Measurements from ENCODE around the gene MAP3K2.
A peak's percentile ranks its signal among the peaks of the same experiment; 100 is the strongest.

MAP3K2 gene

DNA sequence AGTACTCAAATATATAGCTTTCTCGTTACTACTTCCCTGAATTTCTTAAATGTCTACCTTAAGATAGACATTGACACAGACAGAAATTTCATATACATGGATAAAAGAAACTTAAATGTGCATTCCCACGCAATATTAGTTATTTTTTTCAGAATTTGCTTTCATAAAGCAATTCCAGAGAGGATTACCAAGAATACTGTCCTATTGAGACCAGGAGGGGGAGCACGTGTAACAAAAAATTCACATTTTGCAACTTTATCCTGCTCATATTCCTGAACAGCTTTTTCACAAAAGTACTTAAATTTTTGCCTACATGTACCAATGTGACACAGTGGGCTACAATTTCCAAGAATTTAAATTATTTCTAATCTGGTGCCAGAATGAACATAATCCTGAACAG, 63.1 kb downstream of the MAP3K2 start:
- Mint-ChIP-seq H3K4me1 (peaks cover 7% of the 10 kb centered on the region), H3K4me3 (no peak overlapping the region), H3K27me3 (no peaks in the 10 kb centered on the region), H3K27ac (no peak overlapping the region), H3K9me3 (peaks cover 5% of the 10 kb centered on the region), H3K36me3 (peaks cover 23% of the 10 kb centered on the region)

DNA sequence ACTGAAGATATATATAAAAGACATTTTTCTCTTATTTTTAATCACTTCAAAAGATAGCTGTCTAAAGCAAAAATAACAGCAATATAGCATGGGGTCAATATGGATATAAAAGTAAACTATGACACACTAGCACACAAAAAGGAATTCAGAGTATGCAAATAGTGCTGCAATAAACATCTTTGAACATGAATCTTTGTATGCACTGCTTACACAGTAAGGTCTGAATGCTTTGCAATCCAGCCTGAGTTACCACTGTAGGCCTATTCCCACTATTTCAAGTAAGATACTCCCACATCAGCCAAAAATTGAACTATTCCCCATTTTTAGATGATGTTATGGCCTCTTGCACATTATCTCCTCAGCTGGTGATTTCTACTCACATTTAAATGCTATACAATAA, 66.5 kb downstream of the MAP3K2 start:
- Mint-ChIP-seq H3K9me3 (peaks cover 5% of the 10 kb centered on the region), H3K4me3 (no peak overlapping the region), H3K27ac (no peak overlapping the region), H3K27me3 (no peaks in the 10 kb centered on the region), H3K4me1 (peaks cover 7% of the 10 kb centered on the region), H3K36me3 (peaks cover 25% of the 10 kb centered on the region)

DNA sequence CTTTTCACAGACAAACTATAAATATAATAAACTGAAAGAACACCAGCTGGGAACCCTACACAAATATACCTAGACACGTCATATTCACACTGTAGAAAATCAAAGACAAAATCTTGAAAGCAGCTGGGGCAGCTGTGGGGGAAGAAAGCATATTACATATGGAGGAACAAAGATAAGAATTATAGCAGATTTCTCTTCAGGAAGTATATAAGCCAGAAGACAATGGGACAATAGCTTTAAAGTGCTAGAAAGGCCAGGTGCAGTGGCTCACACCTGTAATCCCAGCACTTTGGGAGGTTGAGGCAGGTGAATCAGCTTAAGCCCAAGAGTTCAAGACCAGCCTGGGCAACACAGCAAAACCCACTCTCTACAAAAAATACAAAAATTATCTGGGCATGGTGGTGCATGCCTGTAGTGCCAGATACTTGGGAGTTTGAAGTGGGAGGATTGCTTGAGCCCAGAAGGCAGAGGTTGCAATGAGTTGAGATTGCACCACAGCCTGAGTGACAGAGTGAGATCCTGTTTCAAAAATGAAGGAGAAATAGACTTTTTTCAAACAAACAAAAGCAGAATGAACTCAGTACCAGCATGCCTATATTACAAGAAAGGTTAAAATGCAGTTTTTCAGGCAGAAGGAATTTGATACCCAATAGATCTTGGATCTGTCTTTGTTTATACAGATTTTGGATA, 67.0 kb downstream of the MAP3K2 start:
- Mint-ChIP-seq H3K27me3 (no peaks in the 10 kb centered on the region), H3K4me3 (no peak overlapping the region), H3K4me1 (peaks cover 7% of the 10 kb centered on the region), H3K36me3 (peaks cover 25% of the 10 kb centered on the region), H3K9me3 (peaks cover 5% of the 10 kb centered on the region), H3K27ac (no peak overlapping the region)

DNA sequence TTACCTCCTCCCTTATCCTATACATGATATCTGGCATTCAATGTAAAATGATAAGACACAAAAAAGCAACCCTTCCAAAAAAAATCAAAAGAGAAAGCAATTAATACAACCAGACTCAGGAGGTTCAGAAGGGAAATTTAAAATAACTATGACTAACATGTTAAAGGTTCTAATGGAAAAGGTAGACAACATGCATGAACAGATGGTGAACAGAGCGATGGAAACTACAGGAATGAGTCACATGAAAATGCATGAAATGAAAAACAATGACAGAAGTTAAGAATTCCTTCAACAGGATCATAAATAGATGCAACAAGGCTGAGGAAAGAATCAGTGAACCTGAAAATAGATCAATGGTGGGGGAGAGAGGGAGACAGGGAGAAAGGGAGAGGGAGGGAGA, 67.7 kb downstream of the MAP3K2 start:
- H3K27ac Mint-ChIP-seq, result peak overlapping the region; percentile 79
- H3K9me3 Mint-ChIP-seq, result peaks cover 5% of the 10 kb centered on the region
- peaks cover 27% of the 10 kb centered on the region for H3K36me3 Mint-ChIP-seq
- H3K4me1 Mint-ChIP-seq, result peaks cover 7% of the 10 kb centered on the region
- no peak overlapping the region for H3K4me3 Mint-ChIP-seq
- H3K27me3 Mint-ChIP-seq, result no peaks in the 10 kb centered on the region

DNA sequence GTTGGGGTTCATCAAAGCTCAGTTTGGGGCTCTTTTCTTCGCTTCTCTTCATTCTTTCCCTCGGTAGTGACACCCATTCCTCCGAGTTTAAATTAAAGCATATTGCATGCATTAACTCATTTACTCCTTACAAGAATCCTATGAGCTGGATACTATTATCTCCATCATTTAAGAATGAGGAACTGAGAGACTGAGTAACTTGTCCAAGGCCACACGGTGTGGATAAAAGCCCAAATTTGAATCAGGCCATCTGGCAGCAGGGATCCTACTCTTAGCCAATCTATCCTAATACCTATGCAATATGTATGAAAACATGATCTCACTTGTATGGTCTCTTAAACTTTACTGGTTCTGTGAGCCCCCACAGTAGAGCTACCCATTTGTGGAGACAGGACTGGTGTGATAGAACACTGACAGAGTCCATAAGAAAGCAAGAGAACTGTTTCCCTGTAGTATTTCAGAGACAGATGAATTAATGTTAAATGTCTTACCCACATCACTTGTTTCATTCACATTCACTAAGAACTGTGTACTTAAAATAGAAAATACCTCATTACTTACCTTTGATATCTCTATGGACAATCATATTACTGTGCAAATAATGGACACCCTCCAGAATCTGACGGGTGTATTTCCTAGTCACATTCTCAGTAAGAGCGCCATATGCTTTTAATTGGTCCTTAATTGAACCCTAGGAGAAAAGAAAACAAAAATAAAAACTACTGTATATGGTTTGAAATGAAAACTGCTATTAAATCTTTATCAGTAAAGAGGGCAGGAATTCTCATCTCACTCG, 73.4 kb downstream of the MAP3K2 start:
- H3K36me3 Mint-ChIP-seq, result peaks cover 23% of the 10 kb centered on the region
- H3K27me3 Mint-ChIP-seq, result no peaks in the 10 kb centered on the region
- no peak overlapping the region for H3K4me3 Mint-ChIP-seq
- no peaks in the 10 kb centered on the region for H3K4me1 Mint-ChIP-seq
- H3K9me3 Mint-ChIP-seq, result no peaks in the 10 kb centered on the region
- H3K27ac Mint-ChIP-seq, result no peak overlapping the region

DNA sequence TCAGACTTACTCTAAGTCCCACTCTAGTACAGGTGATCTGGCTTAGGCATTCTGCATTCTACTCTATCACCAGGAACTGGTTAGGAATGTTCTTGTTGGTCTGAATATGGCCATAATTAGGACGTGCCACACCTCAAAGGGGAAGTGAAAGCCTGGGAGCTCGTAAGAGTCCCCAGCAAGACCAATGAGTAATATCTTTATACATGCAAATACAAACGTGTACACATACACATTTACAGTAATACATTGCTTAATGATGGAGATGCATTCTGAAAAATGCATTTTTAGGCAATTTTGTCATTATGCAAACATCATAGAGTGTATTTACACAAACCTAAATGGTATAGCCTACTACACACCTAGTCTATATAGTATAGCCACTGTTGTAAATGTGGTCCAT, 74.4 kb downstream of the MAP3K2 start:
- Mint-ChIP-seq H3K27me3 (no peaks in the 10 kb centered on the region), H3K9me3 (no peaks in the 10 kb centered on the region), H3K27ac (no peak overlapping the region), H3K4me3 (no peak overlapping the region), H3K4me1 (no peaks in the 10 kb centered on the region), H3K36me3 (peaks cover 19% of the 10 kb centered on the region)

DNA sequence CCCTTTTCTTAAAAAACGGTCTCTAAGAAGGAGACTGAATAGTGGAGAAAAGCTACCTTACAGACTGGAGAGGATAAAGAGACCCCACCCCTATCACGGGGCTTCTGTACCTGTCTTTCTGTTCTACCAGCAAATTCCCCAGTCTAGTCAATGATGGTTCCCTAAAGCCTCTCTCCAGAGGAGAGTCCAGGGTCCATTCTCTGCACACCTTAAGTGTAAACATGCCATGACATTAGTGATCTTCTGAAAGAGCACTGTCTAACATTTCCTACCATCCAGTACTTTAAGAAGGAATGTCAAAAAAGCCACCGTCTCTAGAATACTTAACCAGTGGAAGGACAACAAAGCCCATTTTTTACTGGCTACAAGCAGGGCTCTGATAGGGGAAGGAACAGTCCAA, 76.8 kb downstream of the MAP3K2 start:
- H3K4me3 Mint-ChIP-seq, result no peak overlapping the region
- H3K9me3 Mint-ChIP-seq, result no peaks in the 10 kb centered on the region
- peak overlapping the region; percentile 12 for H3K27ac Mint-ChIP-seq
- H3K4me1 Mint-ChIP-seq, result no peaks in the 10 kb centered on the region
- no peaks in the 10 kb centered on the region for H3K27me3 Mint-ChIP-seq
- peaks cover 19% of the 10 kb centered on the region for H3K36me3 Mint-ChIP-seq

DNA sequence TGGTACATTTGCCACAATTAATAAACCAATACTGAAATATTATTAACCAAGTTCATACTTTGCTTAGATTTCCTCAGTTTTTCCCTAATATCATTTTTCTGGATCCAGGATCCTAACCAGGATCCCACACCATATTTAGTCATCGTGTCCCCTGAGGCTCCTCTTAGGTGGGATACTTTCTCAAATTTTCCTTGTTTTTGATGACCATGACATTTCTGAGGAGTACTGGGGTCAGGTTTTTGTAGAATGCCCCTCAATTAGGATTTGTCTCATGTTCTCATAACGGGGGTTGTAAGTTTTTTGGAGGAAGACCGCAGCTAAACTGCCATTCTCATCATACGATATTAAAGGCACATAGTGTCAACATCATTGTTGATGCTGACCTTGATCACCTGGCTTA, 78.3 kb downstream of the MAP3K2 start:
- Mint-ChIP-seq H3K36me3 (peaks cover 15% of the 10 kb centered on the region), H3K27me3 (no peaks in the 10 kb centered on the region), H3K4me3 (no peak overlapping the region), H3K27ac (no peak overlapping the region), H3K4me1 (no peaks in the 10 kb centered on the region), H3K9me3 (no peaks in the 10 kb centered on the region)

DNA sequence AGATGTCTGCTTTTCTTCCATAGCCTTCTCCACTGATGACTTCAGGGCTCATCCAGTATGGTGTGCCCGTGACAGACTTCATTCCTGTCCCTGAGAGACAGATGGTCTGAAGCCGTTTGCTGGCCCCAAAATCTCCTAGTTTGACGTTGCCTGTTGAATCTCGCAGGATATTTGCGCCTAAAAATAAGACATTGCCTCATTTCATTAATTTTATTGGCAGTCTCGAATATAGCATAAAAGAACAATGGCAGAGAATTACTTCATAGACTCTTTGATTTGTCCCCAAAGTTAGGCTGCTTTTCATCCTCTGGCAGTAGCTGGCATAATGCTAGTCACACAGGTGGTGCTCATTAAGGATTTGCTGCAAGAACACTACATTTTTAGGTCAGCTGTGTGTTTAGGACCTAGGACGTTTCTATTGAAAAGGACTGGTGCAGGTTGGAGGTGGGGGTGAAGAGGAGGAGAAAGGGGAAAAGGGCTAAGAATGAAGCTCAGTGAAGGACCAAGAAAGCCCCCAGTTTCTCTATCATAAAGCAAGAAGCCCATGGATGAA, 79.1 kb downstream of the MAP3K2 start:
- Mint-ChIP-seq H3K9me3 (no peaks in the 10 kb centered on the region), H3K4me3 (no peak overlapping the region), H3K4me1 (no peaks in the 10 kb centered on the region), H3K27ac (no peak overlapping the region), H3K27me3 (no peaks in the 10 kb centered on the region), H3K36me3 (peaks cover 13% of the 10 kb centered on the region)

DNA sequence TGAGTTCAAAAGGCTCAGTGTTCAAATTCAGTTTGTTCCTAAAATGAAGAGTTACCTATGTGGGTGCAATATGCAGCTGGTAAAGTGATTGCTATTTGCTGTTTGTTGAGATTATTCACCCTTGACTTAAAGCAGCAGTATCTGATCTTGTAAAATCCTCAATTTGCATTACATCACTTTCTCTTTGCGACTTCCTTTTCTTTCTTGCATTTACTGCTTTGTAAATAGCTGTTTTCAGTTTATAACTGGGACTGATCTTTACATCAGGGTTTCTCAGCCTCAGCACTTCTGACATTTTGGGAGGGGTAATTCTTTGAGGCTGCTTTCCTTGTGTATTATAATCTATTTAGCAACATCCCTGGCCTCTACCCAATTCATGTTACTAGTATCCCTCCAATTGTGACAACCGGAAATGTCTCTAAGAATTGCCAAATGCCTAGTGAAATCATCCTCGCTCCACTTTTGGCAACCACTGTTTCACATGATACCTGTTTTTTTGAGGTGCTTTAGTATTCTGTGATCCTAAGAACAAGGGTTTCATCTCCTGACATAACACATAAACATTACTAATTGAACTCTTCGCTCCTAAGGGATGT, 81.7 kb downstream of the MAP3K2 start:
- no peaks in the 10 kb centered on the region for H3K4me1 Mint-ChIP-seq
- H3K27ac Mint-ChIP-seq, result no peak overlapping the region
- no peaks in the 10 kb centered on the region for H3K27me3 Mint-ChIP-seq
- no peaks in the 10 kb centered on the region for H3K9me3 Mint-ChIP-seq
- no peak overlapping the region for H3K4me3 Mint-ChIP-seq
- peaks cover 6% of the 10 kb centered on the region for H3K36me3 Mint-ChIP-seq

DNA sequence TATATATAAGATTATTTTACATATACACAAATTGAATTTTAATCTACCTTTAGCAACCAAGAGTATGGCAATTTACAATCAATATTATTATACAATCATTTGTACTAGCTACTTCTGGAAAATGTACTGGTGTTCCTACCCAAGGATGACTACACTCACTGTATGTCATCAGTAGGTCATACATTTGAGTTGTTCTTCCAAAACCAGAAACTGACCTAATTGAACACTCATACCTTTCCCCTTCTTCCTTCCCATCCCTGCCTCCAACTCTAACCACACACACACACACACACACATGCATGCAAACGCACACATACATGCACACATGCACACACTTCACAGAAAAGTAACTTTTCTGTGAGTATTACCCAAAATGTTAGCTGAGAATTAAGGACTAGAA, 85.6 kb downstream of the MAP3K2 start:
- Mint-ChIP-seq H3K27me3 (no peaks in the 10 kb centered on the region), H3K27ac (peak overlapping the region; percentile 57), H3K9me3 (no peaks in the 10 kb centered on the region)

DNA sequence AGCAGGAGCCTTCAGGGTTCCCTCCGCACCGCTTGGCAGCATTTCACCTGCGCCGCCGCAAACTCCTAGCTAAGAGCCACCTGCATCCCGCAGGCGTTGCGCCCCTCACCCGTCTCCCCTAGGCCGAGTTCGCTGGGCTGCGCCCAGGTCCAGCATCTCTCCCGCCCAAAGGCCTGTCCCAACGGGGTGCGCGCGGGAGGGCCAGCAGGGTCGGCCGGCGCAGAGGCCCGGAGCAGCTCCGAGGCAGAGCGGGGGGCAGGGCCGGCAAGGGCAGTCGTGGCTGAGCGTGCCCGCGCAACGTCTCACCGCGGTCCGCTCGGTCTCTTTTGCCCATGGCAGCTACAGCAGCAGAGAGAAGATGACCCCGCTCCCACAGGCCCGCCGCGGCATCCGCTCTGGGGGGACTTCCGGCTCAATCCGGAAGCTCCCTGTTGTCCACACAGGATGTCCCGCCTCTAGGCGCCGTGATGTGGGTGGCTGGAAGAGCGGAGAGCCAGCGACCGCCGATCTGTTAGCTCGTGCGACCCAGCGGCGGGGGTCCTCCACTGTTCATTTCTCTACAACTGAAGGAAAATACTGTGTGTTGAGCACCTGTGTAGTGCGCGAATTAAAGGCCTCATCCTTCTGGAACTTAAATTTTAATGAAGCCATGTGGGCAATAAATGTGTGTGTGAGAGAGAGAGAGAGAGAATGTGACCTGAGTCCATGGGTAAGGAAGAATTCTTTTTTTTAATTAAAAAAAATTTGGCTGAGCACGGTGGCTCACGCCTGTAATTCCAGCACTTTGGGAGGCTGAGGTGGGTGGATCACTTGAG, 93.8 kb downstream of the MAP3K2 start, which contains the start of gene ERCC3:
ERCC3 (minus strand) TSS at position 397 of the 815 bp plus-strand sequence; CDS start at position 334, 63 bp downstream.
- Mint-ChIP-seq H3K27me3 (no peaks in the 10 kb centered on the region), H3K4me1 (peaks cover 25% of the 10 kb centered on the region), H3K36me3 (peaks cover 12% of the 10 kb centered on the region), H3K27ac (peak within 1 kb of the TSS; percentile 100), H3K4me3 (peak within 1 kb of the TSS; percentile 100), H3K9me3 (no peaks in the 10 kb centered on the region)

More for the DNA sequence above, 85.6 kb downstream of the MAP3K2 start:
- H3K4me3 Mint-ChIP-seq, result no peak overlapping the region
- peaks cover 6% of the 10 kb centered on the region for H3K36me3 Mint-ChIP-seq
- H3K4me1 Mint-ChIP-seq, result no peaks in the 10 kb centered on the region

DNA sequence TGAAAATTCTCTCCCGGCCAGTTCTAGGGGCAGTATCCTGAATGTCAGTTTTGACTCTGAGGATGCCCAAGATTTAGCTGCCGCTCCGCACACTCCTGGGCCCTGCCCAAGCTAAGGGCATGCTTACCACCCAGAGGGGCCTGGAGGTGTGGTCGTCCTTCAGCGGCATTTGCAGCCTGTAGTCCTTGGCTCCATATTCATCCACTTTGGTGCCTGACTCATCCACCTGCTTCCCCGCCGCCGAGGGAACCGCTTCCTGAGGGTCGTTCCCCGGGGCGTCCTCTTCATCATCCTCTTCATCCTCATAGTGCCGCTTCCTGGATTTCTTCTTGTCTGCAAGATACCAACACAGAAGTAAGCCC, 94.4 kb downstream of the MAP3K2 start:
- Mint-ChIP-seq H3K4me1 (peaks cover 27% of the 10 kb centered on the region), H3K27ac (peak overlapping the region; percentile 80), H3K36me3 (peaks cover 12% of the 10 kb centered on the region), H3K9me3 (no peaks in the 10 kb centered on the region), H3K27me3 (no peaks in the 10 kb centered on the region), H3K4me3 (peak overlapping the region; percentile 100)

DNA sequence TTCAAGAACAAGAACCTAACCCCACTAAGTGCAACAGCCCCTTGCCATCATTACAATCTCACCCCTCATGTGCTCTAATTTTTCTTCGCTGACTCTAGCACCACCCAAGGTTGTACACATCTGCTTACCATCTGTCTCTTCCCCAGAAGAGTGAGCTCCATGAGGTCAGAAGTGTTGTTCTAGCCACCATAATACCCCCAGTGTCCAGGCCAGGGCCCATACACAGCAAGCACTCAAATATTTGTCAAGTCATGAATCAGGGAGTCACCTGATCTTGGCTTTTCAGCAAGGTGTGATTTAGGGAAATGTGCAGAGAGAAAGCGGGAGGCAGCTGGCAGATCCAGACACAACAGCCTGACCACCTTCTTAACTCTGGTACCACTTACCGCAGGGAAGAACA, 99.5 kb downstream of the MAP3K2 start:
- Mint-ChIP-seq H3K4me1 (peaks cover 28% of the 10 kb centered on the region), H3K27ac (no peak overlapping the region), H3K36me3 (peaks cover 28% of the 10 kb centered on the region)

DNA sequence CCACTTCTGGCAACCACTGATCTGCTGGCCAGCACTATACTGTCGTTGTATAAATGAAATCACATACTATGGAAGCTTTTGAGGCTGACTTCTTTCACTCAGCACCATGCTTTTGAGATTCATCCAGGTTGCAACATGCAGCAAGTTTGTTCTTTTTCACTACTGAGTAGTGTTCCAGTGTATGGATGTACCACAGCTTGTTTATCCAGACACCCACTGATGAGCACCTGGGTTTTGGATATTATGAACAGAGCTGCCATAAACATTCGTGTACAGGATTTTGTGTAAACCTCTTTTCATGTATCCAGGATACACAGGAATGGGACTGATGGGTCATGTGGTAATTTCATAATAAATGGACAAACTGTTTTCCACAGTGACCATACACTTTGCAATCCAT, 104.5 kb downstream of the MAP3K2 start:
- Mint-ChIP-seq H3K27ac (no peak overlapping the region), H3K9me3 (peaks cover 5% of the 10 kb centered on the region), H3K36me3 (peaks cover 27% of the 10 kb centered on the region), H3K27me3 (no peaks in the 10 kb centered on the region), H3K4me3 (no peak overlapping the region), H3K4me1 (peaks cover 31% of the 10 kb centered on the region)

More for the DNA sequence above, 99.5 kb downstream of the MAP3K2 start:
- peaks cover 5% of the 10 kb centered on the region for H3K9me3 Mint-ChIP-seq
- no peaks in the 10 kb centered on the region for H3K27me3 Mint-ChIP-seq
- H3K4me3 Mint-ChIP-seq, result no peak overlapping the region
